ENCODE results near the gene CHRNB2.

CHRNB2 gene

GRCh38 chr1:154607106-154607608, 39.6 kb downstream of the CHRNB2 start:
- peak overlapping the region in 1 of 2 experiments; percentile 4 for H2BK12ac ChIP-seq (ENCODE audit: low read length in 2 of 2)
- H3K14ac ChIP-seq (ENCODE audit: low read length in 2 of 2), result no peak overlapping the region
- H2AK5ac ChIP-seq (ENCODE audit: low read length, severe bottlenecking), result no peak overlapping the region
- peaks cover 4% of the 10 kb centered on the region for H3K79me1 ChIP-seq (replicated peaks; ENCODE audit: low read length, poor library complexity, severe bottlenecking)
- H2BK15ac ChIP-seq (ENCODE audit: low read depth, poor library complexity, severe bottlenecking), result no peak overlapping the region
- peak overlapping the region; percentile 21 for H3K4ac ChIP-seq (ENCODE audit: low read depth in 1 of 2, low read length in 2 of 2)
- no peak overlapping the region for H4K8ac ChIP-seq (ENCODE audit: low read length)
- peaks cover 4% of the 10 kb centered on the region for H3K4me1 ChIP-seq (ENCODE audit: control insufficient read depth, insufficient read depth, low read depth, low read length)
- H3K27me3 ChIP-seq (ENCODE audit: control insufficient read depth in 1 of 2, insufficient read depth in 1 of 2, low read length in 2 of 2), result no peaks in the 10 kb centered on the region
- H3K18ac ChIP-seq (ENCODE audit: low read depth in 1 of 2, low read length in 2 of 2), result peak overlapping the region; percentile 85 to 93
- peaks cover 7 to 22% of the 10 kb centered on the region in 2 experiments for H3K36me3 ChIP-seq (ENCODE audit: control insufficient read depth in 1 of 2, insufficient read depth in 2 of 2, low read depth in 1 of 2, low read length in 2 of 2)
- peak; percentile 65 for DNase-seq
- H3K4me3 ChIP-seq (ENCODE audit: insufficient read depth in 1 of 2, low read depth in 1 of 2, low read length in 2 of 2), result peak overlapping the region; percentile 83 to 97
- no peak overlapping the region for H2BK120ac ChIP-seq (ENCODE audit: low read depth, low read length)
- H4K91ac ChIP-seq (ENCODE audit: low read length), result no peak overlapping the region
- H3K4me2 ChIP-seq (ENCODE audit: low read length, poor library complexity, severe bottlenecking), result peak overlapping the region; percentile 66
- H2BK5ac ChIP-seq (ENCODE audit: low read depth, low read length, poor library complexity, severe bottlenecking), result no peak overlapping the region
- peak overlapping the region; percentile 86 for H3K27ac ChIP-seq (ENCODE audit: low read length, poor library complexity, severe bottlenecking)
- H3K23ac ChIP-seq (ENCODE audit: low read length in 2 of 2), result no peak overlapping the region
- H3K9me3 ChIP-seq (ENCODE audit: control insufficient read depth, low read length), result no peaks in the 10 kb centered on the region
- H2AFZ ChIP-seq (ENCODE audit: low read depth, low read length), result no peak overlapping the region
- WGBS, result 15% methylated on average over 7 of the region's 11 CpGs
- peak overlapping the region; percentile 97 for H3K9ac ChIP-seq (ENCODE audit: low read length)

GRCh38 chr1:154607609-154608396, 40.2 kb downstream of the CHRNB2 start, which contains the start of gene ADAR:
ADAR (minus strand) TSS chr1:154608186; CDS start chr1:154608006, 180 bp downstream.
- H3K4me3 ChIP-seq (ENCODE audit: insufficient read depth in 1 of 2, low read depth in 1 of 2, low read length in 2 of 2), result peak within 1 kb of the TSS; percentile 83 to 97
- H3K4me1 ChIP-seq (ENCODE audit: control insufficient read depth, insufficient read depth, low read depth, low read length), result peaks cover 4% of the 10 kb centered on the region
- no peaks in the 10 kb centered on the region for H3K27me3 ChIP-seq (ENCODE audit: control insufficient read depth in 1 of 2, insufficient read depth in 1 of 2, low read length in 2 of 2)
- H4K91ac ChIP-seq (ENCODE audit: low read length), result peak within 1 kb of the TSS; percentile 92
- peak within 1 kb of the TSS; percentile 91 for H3K27ac ChIP-seq (ENCODE audit: low read length, poor library complexity, severe bottlenecking)
- H2AFZ ChIP-seq (ENCODE audit: low read depth, low read length), result peak within 1 kb of the TSS; percentile 33
- H3K9me3 ChIP-seq (ENCODE audit: control insufficient read depth, low read length), result no peaks in the 10 kb centered on the region
- peak within 1 kb of the TSS; percentile 97 for H3K9ac ChIP-seq (ENCODE audit: low read length)
- H2BK5ac ChIP-seq (ENCODE audit: low read depth, low read length, poor library complexity, severe bottlenecking), result peak within 1 kb of the TSS; percentile 94
- WGBS, result under 1% methylated on average over 58 of the region's 59 CpGs
- H3K18ac ChIP-seq (ENCODE audit: low read depth in 1 of 2, low read length in 2 of 2), result peak within 1 kb of the TSS; percentile 85 to 93
- H3K36me3 ChIP-seq (ENCODE audit: control insufficient read depth in 1 of 2, insufficient read depth in 2 of 2, low read depth in 1 of 2, low read length in 2 of 2), result peaks cover 5 to 15% of the 10 kb centered on the region in 2 experiments
- H2BK120ac ChIP-seq (ENCODE audit: low read depth, low read length), result peak within 1 kb of the TSS; percentile 73
- H2BK15ac ChIP-seq (ENCODE audit: low read depth, poor library complexity, severe bottlenecking), result peak within 1 kb of the TSS; percentile 82
- H2BK12ac ChIP-seq (ENCODE audit: low read length in 2 of 2), result peak within 1 kb of the TSS in 1 of 2 experiments; percentile 4
- DNase-seq, result peak; percentile 99
- H3K14ac ChIP-seq (ENCODE audit: low read length in 2 of 2), result peak within 1 kb of the TSS in 1 of 2 experiments; percentile 99
- peak within 1 kb of the TSS; percentile 65 to 97 for H3K4ac ChIP-seq (ENCODE audit: low read depth in 1 of 2, low read length in 2 of 2)
- H3K23ac ChIP-seq (ENCODE audit: low read length in 2 of 2), result no peak within 1 kb of the TSS
- H3K79me1 ChIP-seq (replicated peaks; ENCODE audit: low read length, poor library complexity, severe bottlenecking), result peaks cover 4% of the 10 kb centered on the region
- H3K4me2 ChIP-seq (ENCODE audit: low read length, poor library complexity, severe bottlenecking), result peak within 1 kb of the TSS; percentile 81
- H2AK5ac ChIP-seq (ENCODE audit: low read length, severe bottlenecking), result no peak within 1 kb of the TSS
- H4K8ac ChIP-seq (ENCODE audit: low read length), result peak within 1 kb of the TSS; percentile 92

GRCh38 chr1:154608397-154609270, 41.1 kb downstream of the CHRNB2 start:
- Histone ChIP-seq H2BK5ac (ENCODE audit: low read depth, low read length, poor library complexity, severe bottlenecking) (no peak overlapping the region), H3K14ac (ENCODE audit: low read length in 2 of 2) (no peak overlapping the region), H3K4me1 (ENCODE audit: control insufficient read depth, insufficient read depth, low read depth, low read length) (peaks cover 4% of the 10 kb centered on the region), H3K27ac (ENCODE audit: low read length, poor library complexity, severe bottlenecking) (peak overlapping the region; percentile 91), H2AFZ (ENCODE audit: low read depth, low read length) (no peak overlapping the region), H3K79me1 (replicated peaks; ENCODE audit: low read length, poor library complexity, severe bottlenecking) (peaks cover 9% of the 10 kb centered on the region), H4K8ac (ENCODE audit: low read length) (peak overlapping the region; percentile 92), H3K36me3 (ENCODE audit: control insufficient read depth in 1 of 2, insufficient read depth in 2 of 2, low read depth in 1 of 2, low read length in 2 of 2) (peaks cover 0 to 9% of the 10 kb centered on the region in 2 experiments), H3K4ac (ENCODE audit: low read depth in 1 of 2, low read length in 2 of 2) (peak overlapping the region in 1 of 2 experiments; percentile 65), H2BK12ac (ENCODE audit: low read length in 2 of 2) (no peak overlapping the region), H3K23ac (ENCODE audit: low read length in 2 of 2) (no peak overlapping the region), H3K18ac (ENCODE audit: low read depth in 1 of 2, low read length in 2 of 2) (peak overlapping the region; percentile 11 to 75), H3K9ac (ENCODE audit: low read length) (peak overlapping the region; percentile 97), H3K9me3 (ENCODE audit: control insufficient read depth, low read length) (no peaks in the 10 kb centered on the region), H3K27me3 (ENCODE audit: control insufficient read depth in 1 of 2, insufficient read depth in 1 of 2, low read length in 2 of 2) (no peaks in the 10 kb centered on the region), H2BK15ac (ENCODE audit: low read depth, poor library complexity, severe bottlenecking) (no peak overlapping the region), H2BK120ac (ENCODE audit: low read depth, low read length) (peak overlapping the region; percentile 67), H2AK5ac (ENCODE audit: low read length, severe bottlenecking) (no peak overlapping the region), H4K91ac (ENCODE audit: low read length) (peak overlapping the region; percentile 54), H3K4me3 (ENCODE audit: insufficient read depth in 1 of 2, low read depth in 1 of 2, low read length in 2 of 2) (peak overlapping the region; percentile 83 to 97), H3K4me2 (ENCODE audit: low read length, poor library complexity, severe bottlenecking) (peak overlapping the region; percentile 81)
- DNase-seq, result peak; percentile 81
- 4% methylated on average over 27 of the region's 37 CpGs for WGBS
